ENCODE measurements around the gene TMEM185B.
"Not testable (repeated sequence)": the region's sequence is repeated elsewhere in the genome, so short reads cannot be mapped to it uniquely, and the experiment has no call there.

TMEM185B gene

DNA sequence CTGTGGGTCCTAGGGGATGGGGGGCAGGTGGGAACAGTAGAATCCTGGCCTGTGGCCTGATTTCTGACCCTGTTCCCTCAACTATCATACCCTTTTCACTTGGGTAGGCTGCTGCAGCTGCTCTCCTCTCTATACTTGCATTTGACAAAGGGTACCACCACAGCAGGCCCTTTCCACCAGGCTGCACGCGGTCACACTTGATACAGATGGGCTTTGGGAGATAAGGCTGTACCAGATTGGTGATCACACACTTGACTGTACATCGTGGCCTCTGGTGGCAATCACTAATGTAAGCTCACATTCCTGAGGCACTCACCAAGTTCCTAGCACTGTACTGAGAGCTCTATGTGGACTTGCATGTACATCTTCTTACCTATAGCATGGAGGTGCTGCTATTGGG lies 27.9 kb upstream of the TMEM185B start:
- DNase-seq = no peak

DNA sequence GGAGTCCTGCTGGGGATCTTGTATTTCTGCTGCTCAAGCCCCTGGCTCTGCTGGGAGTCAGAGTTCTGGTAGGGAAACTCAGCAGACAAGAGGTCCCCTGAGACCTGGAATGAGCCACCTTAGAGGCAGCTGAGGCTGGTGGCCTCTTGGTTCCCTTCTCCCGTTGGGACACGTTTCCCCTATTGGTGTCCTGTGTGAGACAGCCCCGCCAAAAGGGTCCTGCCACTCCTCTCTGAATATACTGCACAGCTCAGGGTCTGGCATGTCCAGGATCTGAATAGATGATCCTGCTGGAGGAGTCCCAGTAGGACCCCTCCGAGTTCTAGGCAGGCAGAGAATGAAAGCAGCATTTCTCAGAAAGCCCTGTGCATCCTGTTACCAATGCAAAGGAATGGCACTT lies 27.4 kb upstream of the TMEM185B start:
- no peak for DNase-seq

- no peak for DNase-seq
Observed at GRCh38 chr2:120247851-120248250, 24.7 kb upstream of the TMEM185B start.

DNA sequence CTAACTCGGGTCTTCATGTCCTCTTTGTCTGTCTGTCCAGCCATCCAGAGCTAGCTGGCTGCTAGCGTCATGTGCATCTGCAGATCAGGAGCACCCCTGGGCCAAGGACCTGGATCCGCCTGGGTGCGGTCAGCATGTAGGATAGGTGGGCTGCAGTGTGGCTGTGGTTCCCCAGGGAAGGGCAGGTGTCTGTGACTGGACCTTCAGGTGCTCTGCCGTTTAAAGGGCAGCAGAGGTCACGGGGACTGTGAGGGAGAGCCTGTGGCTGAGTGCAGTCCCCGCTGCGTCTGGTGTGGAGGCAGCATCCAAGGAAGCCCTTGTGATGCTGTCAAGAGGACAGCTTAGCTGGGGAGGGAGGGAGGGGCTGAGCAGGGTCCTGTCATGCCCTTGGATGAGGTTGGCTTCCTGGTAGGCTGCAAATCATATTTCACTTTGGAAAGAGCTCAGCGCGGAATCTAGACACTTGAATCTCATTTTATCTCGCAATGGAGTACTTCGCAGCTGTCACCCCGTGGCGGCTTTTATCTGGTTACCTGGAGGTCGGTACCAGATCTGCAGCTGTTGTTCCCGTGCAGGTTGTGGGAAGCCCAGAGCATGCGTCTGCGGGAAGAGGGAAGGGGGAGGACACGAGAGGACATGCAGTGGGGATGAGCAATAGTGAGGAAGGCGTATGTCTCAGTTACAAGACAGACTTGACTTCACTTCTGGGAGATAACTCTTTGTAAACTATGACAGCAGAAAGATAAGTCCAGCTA lies 23.5 kb upstream of the TMEM185B start:
- no peak for DNase-seq

- peak; percentile 40 for DNase-seq
Observed at GRCh38 chr2:120245520-120246332, 22.5 kb upstream of the TMEM185B start.

DNA sequence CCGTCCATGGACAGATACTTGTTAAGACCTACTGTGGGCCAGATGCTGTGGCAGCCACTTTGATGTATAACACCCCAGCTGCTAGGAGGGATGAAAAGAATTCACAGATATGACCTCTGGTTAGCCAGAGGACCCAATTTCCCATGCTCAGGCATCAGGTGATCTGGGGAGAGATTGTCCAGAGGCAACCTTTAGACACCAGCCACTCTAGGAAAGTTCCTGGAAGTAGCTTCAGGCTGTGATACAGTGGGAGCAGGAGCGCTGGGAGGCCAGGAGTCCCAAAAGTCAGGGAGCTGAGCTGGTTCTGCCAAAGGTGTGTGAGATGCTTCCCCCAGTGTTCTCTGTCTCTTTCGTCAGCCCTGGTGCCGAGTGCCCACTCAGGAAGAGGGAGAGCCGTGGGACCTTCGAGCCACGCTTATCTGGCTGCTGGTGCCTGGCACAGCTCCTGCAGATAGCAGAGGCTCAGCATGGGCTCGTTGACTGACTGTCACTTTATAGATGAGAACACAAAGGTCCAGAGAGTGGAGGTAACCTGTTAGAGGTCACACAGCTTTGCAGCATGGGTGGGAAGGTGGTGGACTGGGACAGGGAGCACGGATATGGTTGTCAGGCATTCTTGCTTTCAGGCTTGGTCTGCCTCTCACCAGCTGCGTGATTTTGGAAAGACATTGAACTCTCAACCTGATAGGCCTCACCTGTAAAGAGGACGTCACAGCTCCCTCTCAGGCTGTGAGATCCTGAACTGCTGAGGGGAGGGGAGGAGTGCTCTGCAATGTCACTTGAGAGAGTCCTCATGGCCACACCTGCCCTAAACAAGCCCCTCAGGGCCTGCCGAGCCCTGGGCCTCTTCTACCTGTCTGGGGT lies 21.7 kb upstream of the TMEM185B start:
- no peak for DNase-seq

GRCh38 chr2:120243875-120244553 lies 20.8 kb upstream of the TMEM185B start:
- no peak for DNase-seq

- DNase-seq = no peak
Observed at GRCh38 chr2:120243211-120243610, 20.0 kb upstream of the TMEM185B start.

DNA sequence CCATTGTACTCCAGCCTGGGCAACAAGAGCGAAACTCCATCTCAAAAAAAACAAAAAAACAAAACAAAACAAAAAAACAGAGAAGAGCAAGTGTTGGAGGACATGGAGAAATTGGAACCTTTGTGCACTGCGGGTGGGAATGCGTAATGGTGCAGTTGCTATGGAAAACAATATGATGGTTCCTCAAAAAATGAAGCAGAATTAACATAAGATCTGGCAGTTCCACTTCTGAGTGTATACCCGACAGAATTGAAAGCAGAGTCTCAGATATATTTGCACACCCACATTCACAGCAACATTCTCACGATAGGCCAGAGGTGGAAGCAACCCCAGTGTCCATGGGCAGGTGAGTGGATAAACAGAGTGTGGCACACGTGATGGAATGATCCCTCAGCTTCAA lies 18.5 kb upstream of the TMEM185B start:
- no peak for DNase-seq

- DNase-seq = no peak
Observed at GRCh38 chr2:120240901-120241429, 17.8 kb upstream of the TMEM185B start.

DNA sequence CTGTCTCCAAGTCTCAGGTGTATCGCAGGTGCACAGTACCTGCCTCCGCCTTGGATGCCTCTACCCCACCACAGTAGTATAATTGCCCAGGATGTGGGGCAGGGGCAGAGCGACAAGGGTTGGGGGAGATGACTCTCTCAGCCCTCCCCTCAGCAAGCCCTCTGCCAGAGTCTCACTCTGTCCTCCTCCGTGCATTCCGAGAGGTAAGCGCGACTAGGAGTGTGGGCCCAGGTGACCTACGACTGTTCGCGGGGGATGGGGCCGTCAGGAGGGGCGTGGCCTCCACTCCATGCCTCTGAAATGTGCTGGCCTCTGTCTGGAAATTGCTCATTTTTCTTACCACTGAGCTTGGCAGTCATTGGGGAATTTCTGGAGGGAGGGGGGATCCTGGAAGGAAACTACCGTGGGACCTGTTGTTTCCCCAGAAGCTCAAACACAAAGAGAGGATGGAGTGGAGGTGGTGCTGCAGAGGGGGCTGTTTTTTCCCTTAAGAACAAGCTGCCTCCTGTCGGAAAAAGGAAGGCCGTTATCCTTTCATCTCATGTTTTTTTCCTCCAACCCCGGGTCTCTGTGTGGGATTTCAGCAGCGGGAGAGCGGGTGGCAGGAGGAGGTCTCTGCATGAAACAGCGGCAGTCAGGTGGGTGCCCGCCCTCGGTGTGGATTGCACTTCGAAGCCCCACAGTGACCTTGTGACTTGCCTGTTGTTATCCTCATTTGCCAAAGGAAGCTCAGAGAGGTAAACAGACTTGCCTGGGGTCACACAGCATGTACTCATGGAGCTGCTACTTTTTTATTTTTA lies 16.5 kb upstream of the TMEM185B start:
- DNase-seq = no peak

DNA sequence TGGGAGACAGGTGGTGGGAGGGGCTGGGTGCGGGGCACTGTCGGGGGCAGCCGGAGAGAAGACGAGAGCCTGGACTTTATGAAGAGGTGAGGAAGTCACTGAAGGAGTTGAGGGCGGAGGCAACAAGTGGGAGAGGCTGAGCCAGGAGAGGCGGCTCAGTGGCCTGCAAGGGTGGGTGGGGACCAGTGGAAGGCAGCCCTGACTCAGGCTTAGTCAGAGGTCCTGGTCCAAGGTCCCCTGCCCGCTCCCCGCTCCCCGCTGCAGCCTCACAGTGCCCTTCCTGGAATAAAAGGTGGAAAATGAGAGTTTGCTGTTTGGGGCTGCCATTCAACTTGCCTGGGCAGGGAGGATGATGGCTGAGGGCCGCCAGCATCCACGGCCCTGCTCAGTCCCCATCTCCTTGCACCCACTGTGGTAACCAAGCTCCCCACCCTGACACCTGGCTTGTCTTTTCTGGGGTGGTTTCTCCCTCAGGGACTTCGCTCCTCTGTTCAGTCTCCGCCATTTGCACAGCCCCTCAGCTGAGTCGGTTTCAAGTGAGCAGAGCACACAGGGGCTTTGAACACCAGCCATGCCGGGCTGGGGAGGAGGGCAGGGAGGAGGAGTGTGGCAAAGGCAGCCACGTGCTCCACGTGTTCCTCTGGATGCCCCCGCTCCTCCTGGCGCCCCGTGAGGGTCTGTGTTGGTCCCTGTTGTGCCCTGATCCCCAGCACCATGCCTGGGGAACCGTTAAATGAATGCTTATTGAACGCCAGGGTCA lies 15.7 kb upstream of the TMEM185B start:
- no peak for DNase-seq

DNA sequence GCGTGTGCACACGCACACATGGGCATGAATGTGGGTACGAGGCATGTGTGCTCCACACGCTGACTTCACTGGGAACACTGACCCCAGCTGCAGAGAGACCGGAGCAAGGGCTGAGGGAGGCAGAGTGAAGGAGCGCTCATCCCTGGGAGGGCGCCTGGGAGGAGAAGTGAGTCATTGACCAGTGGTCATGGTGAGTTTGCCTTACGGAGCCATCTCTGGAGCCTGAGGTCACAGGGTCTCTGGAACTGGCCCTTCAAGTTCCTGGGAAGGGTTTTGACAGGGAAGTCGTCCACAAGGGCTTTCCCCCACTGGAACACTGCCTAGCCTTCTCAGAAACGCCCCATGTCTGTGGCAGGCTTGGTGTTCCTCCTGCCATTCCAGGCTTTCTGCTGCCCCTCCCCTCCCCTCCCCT lies 14.3 kb upstream of the TMEM185B start:
- DNase-seq = no peak

- DNase-seq = no peak
Observed at GRCh38 chr2:120236791-120237190, 13.6 kb upstream of the TMEM185B start.

- no peak for DNase-seq
Observed at GRCh38 chr2:120236316-120236715, 13.1 kb upstream of the TMEM185B start.

- no peak for DNase-seq
Observed at GRCh38 chr2:120235681-120236080, 12.5 kb upstream of the TMEM185B start.

DNA sequence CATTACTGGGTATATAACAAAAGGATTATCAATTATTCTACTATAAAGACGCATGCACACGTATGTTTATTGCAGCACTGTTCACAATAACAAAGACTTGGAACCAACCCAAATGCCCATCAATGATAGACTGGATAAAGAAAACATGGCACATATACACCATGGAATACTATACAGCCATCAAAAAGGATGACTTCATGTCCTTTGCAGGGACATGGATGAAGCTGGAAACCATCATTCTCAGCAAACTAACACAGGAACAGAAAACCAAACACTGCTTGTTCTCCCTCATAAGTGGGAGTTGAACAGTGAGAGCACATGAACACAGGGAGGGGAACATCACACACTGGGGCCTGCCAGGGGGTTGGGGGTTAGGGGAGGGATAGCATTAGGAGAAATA lies 12.0 kb upstream of the TMEM185B start:
- not testable (repeated sequence) for DNase-seq

- DNase-seq = no peak
Observed at GRCh38 chr2:120233292-120233691, 10.1 kb upstream of the TMEM185B start.

DNA sequence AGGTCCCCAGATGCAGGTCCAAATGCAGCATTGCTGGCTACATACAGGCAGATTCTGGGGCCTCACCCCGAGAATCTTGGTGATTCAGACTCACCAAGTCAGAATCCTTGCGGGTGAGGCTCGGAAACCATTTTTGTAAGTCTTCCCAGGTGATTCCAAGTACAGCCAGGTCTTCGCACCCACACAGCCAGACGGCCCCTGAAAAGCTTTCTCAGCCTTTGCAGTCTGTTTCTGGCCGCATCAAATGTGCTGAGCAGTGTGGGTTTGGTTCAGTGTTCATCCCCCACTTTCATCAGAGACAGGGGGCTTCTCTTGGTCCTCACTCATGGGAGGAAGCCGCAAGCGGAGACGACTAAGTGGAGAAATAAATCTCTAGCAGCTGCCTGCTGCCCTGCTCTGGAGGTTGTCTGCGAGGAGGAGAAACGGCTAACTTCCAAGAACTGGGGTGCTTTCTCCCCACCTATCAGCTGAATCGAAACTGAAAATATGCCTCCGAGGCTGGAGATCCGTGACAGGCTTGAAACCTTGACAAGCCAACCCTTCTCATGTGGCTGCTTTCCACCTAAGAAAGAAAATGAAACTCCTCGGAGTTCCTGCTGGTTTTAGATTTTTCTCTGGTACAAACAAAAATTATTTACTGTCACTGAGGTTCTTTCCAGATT lies 8.9 kb upstream of the TMEM185B start:
- no peak for DNase-seq

- no peak for DNase-seq
Observed at GRCh38 chr2:120231564-120231973, 8.4 kb upstream of the TMEM185B start.
